HG02973 (cell line): ENCODE data around the gene PTHLH.
A peak's percentile ranks its signal among the peaks of the same experiment; 100 is the strongest.

Source experiments
- ATAC-seq: cut with Tn5 transposase; IDR thresholded peaks from one replicate; pipeline ENCODE4 v1.9.1; 2021; ENCODE audit warnings: moderate library complexity; ENCODE audit not compliant: unreplicated experiment

Gene PTHLH

GRCh38 chr12:27975222-27976136, 2.9 kb upstream of the PTHLH start:
- no peak for ATAC-seq

GRCh38 chr12:27974735-27975221, 2.2 kb upstream of the PTHLH start:
- no peak for ATAC-seq

- no peak for ATAC-seq
Observed at GRCh38 chr12:27973487-27973890, 956 bp upstream of the PTHLH start.

- no peak for ATAC-seq
Observed at GRCh38 chr12:27971606-27972005, 927 bp downstream of the PTHLH start.

GRCh38 chr12:27971121-27971489, 1.4 kb downstream of the PTHLH start:
- ATAC-seq: no peak

GRCh38 chr12:27970401-27971120, 2.0 kb downstream of the PTHLH start:
- ATAC-seq: peak; percentile 25

- ATAC-seq: peak; percentile 79
Observed at GRCh38 chr12:27969624-27970400, 2.7 kb downstream of the PTHLH start.

- ATAC-seq: no peak
Observed at GRCh38 chr12:27968972-27969623, 3.4 kb downstream of the PTHLH start.

- no peak for ATAC-seq
Observed at GRCh38 chr12:27967551-27968054, 4.9 kb downstream of the PTHLH start.

- no peak for ATAC-seq
Observed at GRCh38 chr12:27966870-27967269, 5.7 kb downstream of the PTHLH start.

- no peak for ATAC-seq
Observed at GRCh38 chr12:27965966-27966365, 6.6 kb downstream of the PTHLH start.

- ATAC-seq: no peak
Observed at GRCh38 chr12:27965411-27965810, 7.1 kb downstream of the PTHLH start.

GRCh38 chr12:27964123-27964522, 8.4 kb downstream of the PTHLH start:
- no peak for ATAC-seq

- no peak for ATAC-seq
Observed at GRCh38 chr12:27960821-27961220, 11.7 kb downstream of the PTHLH start.

GRCh38 chr12:27958675-27959074, 13.9 kb downstream of the PTHLH start:
- no peak for ATAC-seq

- no peak for ATAC-seq
Observed at GRCh38 chr12:27957366-27957765, 15.2 kb downstream of the PTHLH start.

- no peak for ATAC-seq
Observed at GRCh38 chr12:27953817-27954216, 18.7 kb downstream of the PTHLH start.

GRCh38 chr12:27953348-27953747, 19.2 kb downstream of the PTHLH start:
- ATAC-seq: no peak

GRCh38 chr12:27952510-27952909, 20.0 kb downstream of the PTHLH start:
- no peak for ATAC-seq

- ATAC-seq: no peak
Observed at GRCh38 chr12:27951898-27952297, 20.6 kb downstream of the PTHLH start.

GRCh38 chr12:27946421-27946820, 26.1 kb downstream of the PTHLH start:
- no peak for ATAC-seq
